Esophagus squamous epithelium (tissue), 5 donors: ENCODE data around the gene STARD3. TPM values are rescaled to one million over a fixed set of nuclear protein-coding genes. Genes with fewer than 3 reads are reported as not detected.
A peak's percentile ranks its signal among the peaks of the same experiment; 100 is the strongest.

Experiments
- DNase-seq: peaks from one replicate; lab custom pipeline; 2025; lab: John Stamatoyannopoulos, UW
- H3K27ac ChIP-seq, 4 donors: fragments of 200-600 bp; sonication (generic); one replicate each; pipeline ENCODE4 v1.5.1; 2016 to 2019; ENCODE audit warnings: mild to moderate bottlenecking in 1 of 4
- H3K27me3 ChIP-seq, 4 donors: fragments of 200-600 bp; sonication (generic); 1 replicate in 3 of 4; 2 replicates in 1 of 4; pipeline versions ENCODE4 v1.5.1 to v1.6.0; 2017 to 2021; ENCODE audit warnings: antibody characterized with exemption in 1 of 4
- H3K36me3 ChIP-seq, 3 donors: fragments of 200-600 bp; sonication (generic); one replicate each; pipeline ENCODE4 v1.5.1; 2016 to 2019
- H3K4me1 ChIP-seq, 3 donors: fragments of 200-600 bp; sonication (generic); one replicate each; pipeline ENCODE4 v1.5.1; 2017 to 2019
- H3K4me3 ChIP-seq, 4 donors: fragments of 200-600 bp; sonication (generic); 1 replicate in 3 of 4; 2 replicates in 1 of 4; pipeline ENCODE4 v1.5.1; 2016 to 2019; ENCODE audit warnings: mild to moderate bottlenecking in 2 of 4, moderate library complexity in 1 of 4
- H3K9me3 ChIP-seq, 3 donors: fragments of 200-600 bp; sonication (generic); one replicate each; pipeline ENCODE4 v1.5.1; 2016 to 2019
- POLR2A ChIP-seq, 4 donors: fragments of 450-650 bp; IDR thresholded peaks; one replicate each; pipeline ENCODE4 v1.6.1; 2017; ENCODE audit warnings: antibody characterized with exemption in 4 of 4, mild to moderate bottlenecking in 4 of 4, moderate library complexity in 3 of 4
- WGBS, 2 donors: methylation state at CpG; one replicate each; pipeline ENCODE4 v1.1.5; 2018; 5-methylcytosine and 5-hydroxymethylcytosine counted together
- intact Hi-C: fragments of 100-400 bp; cut with DNase I; formaldehyde crosslinking; loops from one replicate; pipeline ENCODE4 v1.15.0; 2022
- total RNA-seq, 4 donors: library from RNA; depleted of rRNA; stranded (reverse); fragments of >200 nt; gene quantifications; one replicate each; pipeline ENCODE4 v1.1.0, GENCODE V29; 2016
- TF ChIP-seq, protein P1 (sequence below), 6 experiments: fragments of 450-650 bp in 4 of 6; fragments of 200-600 bp in 2 of 6; sonication (generic) in 2 of 6; IDR thresholded peaks; one replicate each; pipeline ENCODE4 v1.5.1; 2016 to 2019; ENCODE audit warnings: antibody characterized with exemption in 6 of 6, mild to moderate bottlenecking in 4 of 6, moderate library complexity in 4 of 6
- donor health status: DM: yes; HTN: yes; CAD: no.

STARD3 gene
- total RNA-seq, 4 donors from 2014 or later, result 27.3 to 46.7 (median 33.4) TPM

- Histone ChIP-seq H3K4me3 (no peak overlapping the region), H3K9me3 (no peaks in the 10 kb centered on the region), H3K36me3 (no peaks in the 10 kb centered on the region), H3K4me1 (peaks cover 30 to 72% (median 31%) of the 10 kb centered on the region in 3 donors), H3K27me3 (peaks cover 0 to 73% (median 9%) of the 10 kb centered on the region in 4 donors), H3K27ac (no peak overlapping the region)
- TF ChIP-seq, protein P1, sequence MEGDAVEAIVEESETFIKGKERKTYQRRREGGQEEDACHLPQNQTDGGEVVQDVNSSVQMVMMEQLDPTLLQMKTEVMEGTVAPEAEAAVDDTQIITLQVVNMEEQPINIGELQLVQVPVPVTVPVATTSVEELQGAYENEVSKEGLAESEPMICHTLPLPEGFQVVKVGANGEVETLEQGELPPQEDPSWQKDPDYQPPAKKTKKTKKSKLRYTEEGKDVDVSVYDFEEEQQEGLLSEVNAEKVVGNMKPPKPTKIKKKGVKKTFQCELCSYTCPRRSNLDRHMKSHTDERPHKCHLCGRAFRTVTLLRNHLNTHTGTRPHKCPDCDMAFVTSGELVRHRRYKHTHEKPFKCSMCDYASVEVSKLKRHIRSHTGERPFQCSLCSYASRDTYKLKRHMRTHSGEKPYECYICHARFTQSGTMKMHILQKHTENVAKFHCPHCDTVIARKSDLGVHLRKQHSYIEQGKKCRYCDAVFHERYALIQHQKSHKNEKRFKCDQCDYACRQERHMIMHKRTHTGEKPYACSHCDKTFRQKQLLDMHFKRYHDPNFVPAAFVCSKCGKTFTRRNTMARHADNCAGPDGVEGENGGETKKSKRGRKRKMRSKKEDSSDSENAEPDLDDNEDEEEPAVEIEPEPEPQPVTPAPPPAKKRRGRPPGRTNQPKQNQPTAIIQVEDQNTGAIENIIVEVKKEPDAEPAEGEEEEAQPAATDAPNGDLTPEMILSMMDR (IDR thresholded peaks at IDR 0.05), result no peak
- TF ChIP-seq POLR2A (IDR thresholded peaks at IDR 0.05), result no peak
- intact Hi-C loops, result no loop called here
- WGBS, 2 donors, result 100% methylated on average over 1 of the region's 3 CpGs; no CpG with 5 or more reads in 1 of the 2 donors
- DNase-seq, result no peak
Measured at GRCh38 chr17:39629494-39629880, 7.5 kb upstream of the STARD3 start.

GRCh38 chr17:39629898-39630297 is 7.0 kb upstream of the STARD3 start:
- peaks cover 0 to 69% (median 9%) of the 10 kb centered on the region in 4 donors for H3K27me3 ChIP-seq
- H3K9me3 ChIP-seq, result no peaks in the 10 kb centered on the region
- H3K4me3 ChIP-seq, result no peak overlapping the region
- no peak for TF ChIP-seq POLR2A (IDR thresholded peaks at IDR 0.05)
- TF ChIP-seq, protein P1 (IDR thresholded peaks at IDR 0.05), result no peak
- H3K36me3 ChIP-seq, result no peaks in the 10 kb centered on the region
- 71 to 82% methylated on average over 8 to 9 of the region's 12 CpGs for WGBS, 2 donors
- no peak for DNase-seq
- intact Hi-C loops, result no loop called here
- no peak overlapping the region for H3K27ac ChIP-seq
- peaks cover 25 to 72% (median 27%) of the 10 kb centered on the region in 3 donors for H3K4me1 ChIP-seq

GRCh38 chr17:39631403-39631802 is 5.5 kb upstream of the STARD3 start:
- intact Hi-C loops, result no loop called here
- no peak overlapping the region for H3K4me3 ChIP-seq
- WGBS, 2 donors, result 20 to 43% methylated on average over 3 to 4 of the region's 6 CpGs
- peaks cover 0 to 54% (median 9%) of the 10 kb centered on the region in 4 donors for H3K27me3 ChIP-seq
- TF ChIP-seq, protein P1 (IDR thresholded peaks at IDR 0.05), result no peak
- no peak for TF ChIP-seq POLR2A (IDR thresholded peaks at IDR 0.05)
- H3K36me3 ChIP-seq, result no peaks in the 10 kb centered on the region
- H3K4me1 ChIP-seq, result peaks cover 13 to 68% (median 14%) of the 10 kb centered on the region in 3 donors
- H3K9me3 ChIP-seq, result no peaks in the 10 kb centered on the region
- DNase-seq, result no peak
- peak overlapping the region in 1 of 4 donors; percentile 31 for H3K27ac ChIP-seq

- no peak for DNase-seq
- WGBS, 2 donors, result 61 to 65% methylated on average over 4 to 8 of the region's 13 CpGs
- TF ChIP-seq, protein P1 (IDR thresholded peaks at IDR 0.05), result no peak
- no peak for TF ChIP-seq POLR2A (IDR thresholded peaks at IDR 0.05)
- H3K9me3 ChIP-seq, result no peaks in the 10 kb centered on the region
- intact Hi-C loops, result no loop called here
- H3K27me3 ChIP-seq, result peaks cover 0 to 44% (median 4%) of the 10 kb centered on the region in 4 donors
- H3K27ac ChIP-seq, result peak overlapping the region in 1 of 4 donors; percentile 31
- peaks cover 8 to 63% (median 8%) of the 10 kb centered on the region in 3 donors for H3K4me1 ChIP-seq
- no peak overlapping the region for H3K4me3 ChIP-seq
- no peaks in the 10 kb centered on the region for H3K36me3 ChIP-seq
Measured at GRCh38 chr17:39632153-39632941, 4.6 kb upstream of the STARD3 start.

GRCh38 chr17:39633570-39634183 is 3.3 kb upstream of the STARD3 start:
- Histone ChIP-seq H3K4me3 (no peak overlapping the region), H3K4me1 (peaks cover 17 to 63% (median 18%) of the 10 kb centered on the region in 3 donors), H3K9me3 (no peaks in the 10 kb centered on the region), H3K36me3 (no peaks in the 10 kb centered on the region), H3K27ac (no peak overlapping the region), H3K27me3 (peaks cover 0 to 31% (median 0%) of the 10 kb centered on the region in 4 donors)
- intact Hi-C loops, result no loop called here
- no peak for DNase-seq
- TF ChIP-seq, protein P1 (IDR thresholded peaks at IDR 0.05), result no peak
- no peak for TF ChIP-seq POLR2A (IDR thresholded peaks at IDR 0.05)
- WGBS, 2 donors, result 53 to 57% methylated on average over 4 to 8 of the region's 8 CpGs
